Endometrial microvascular endothelial cells (primary cell): ENCODE results near the gene CNTNAP2. TPM values are rescaled to one million over a fixed set of nuclear protein-coding genes. Genes with fewer than 3 reads are reported as not detected.

Experiments used
- in situ Hi-C: cut with HindIII; loops from 2 replicates; pipeline ENCODE4 v1.10.0; 2017; ENCODE audit warnings: low sequenced_read_pairs, low pct_unique_long_range_greater_than_20kb; ENCODE audit errors: inconsistent ontology term
- total RNA-seq: library from RNA; depleted of rRNA; stranded (reverse); fragments of >200 nt; gene quantifications from one replicate; pipeline ENCODE4 v1.2.3, GENCODE V29; 2015; ENCODE audit errors: inconsistent ontology term

CNTNAP2 gene
- total RNA-seq, 1 donor from 2014 or later: not detected

DNA sequence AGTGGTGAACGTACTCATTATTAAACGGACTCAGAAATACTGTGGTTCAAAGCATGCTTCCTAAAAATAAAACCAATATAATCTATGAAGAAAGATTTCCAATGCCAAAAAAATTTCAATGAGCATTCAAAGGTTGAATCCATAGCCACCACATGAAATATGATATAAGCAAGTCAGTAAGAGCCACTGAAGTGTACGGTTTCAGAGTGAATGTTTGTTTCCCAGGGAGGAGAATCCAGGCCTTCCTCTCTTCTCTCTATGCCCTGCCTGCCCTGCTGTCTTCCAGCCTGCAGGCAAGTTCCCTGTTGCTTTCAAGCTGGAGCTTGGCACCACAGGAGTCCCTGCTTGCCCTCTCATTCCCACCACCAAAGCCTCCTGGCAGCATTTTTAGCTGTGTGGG lies 1302.4 kb downstream of the CNTNAP2 start:
- in situ Hi-C loops: no loop called here

- in situ Hi-C loops: no loop called here
Observed at GRCh38 chr7:147423875-147424274, 1307.3 kb downstream of the CNTNAP2 start.

- in situ Hi-C loops: no loop called here
Observed at GRCh38 chr7:147428075-147428474, 1311.5 kb downstream of the CNTNAP2 start.

GRCh38 chr7:147429961-147430360 lies 1313.4 kb downstream of the CNTNAP2 start:
- in situ Hi-C loops: no loop called here

DNA sequence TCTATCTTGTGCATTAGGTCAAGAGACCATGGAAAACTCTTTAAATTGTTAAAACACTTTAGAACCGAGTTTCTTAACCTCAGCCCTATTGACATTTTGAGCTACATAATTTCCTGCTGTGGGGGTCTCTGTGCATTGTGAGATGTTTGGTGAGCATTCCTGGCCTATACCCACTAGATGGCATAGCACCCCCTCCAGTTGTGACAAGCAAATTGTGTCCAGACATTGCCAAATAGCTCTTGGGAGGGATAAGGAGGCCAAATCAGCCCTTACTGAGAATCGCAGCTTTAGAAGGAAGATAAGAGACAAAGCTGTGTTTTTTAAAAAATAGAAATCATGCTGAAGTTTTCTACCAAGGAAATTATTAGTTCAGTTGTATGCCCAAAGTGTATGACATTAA lies 1315.5 kb downstream of the CNTNAP2 start:
- in situ Hi-C loops: no loop called here

DNA sequence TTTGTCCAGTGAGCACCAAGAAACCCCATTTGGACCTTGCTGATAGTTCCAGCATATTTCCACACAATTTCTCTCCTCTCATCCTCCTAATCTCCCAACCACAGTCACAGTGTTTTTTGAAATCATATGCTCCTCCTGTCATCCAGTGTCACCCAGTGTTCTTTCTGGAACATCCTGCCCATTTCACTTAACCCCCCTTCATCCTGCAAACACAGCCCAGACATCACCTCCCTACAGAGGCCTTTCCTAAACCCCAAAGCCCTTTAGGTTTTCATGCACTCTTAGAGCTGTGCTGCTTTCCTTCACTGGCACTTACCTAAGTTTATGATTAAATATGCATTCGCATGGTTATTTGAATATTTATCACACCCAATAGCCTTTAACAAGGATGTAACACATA lies 1316.0 kb downstream of the CNTNAP2 start:
- in situ Hi-C loops: no loop called here

GRCh38 chr7:147436718-147437117 lies 1320.1 kb downstream of the CNTNAP2 start:
- in situ Hi-C loops: no loop called here

DNA sequence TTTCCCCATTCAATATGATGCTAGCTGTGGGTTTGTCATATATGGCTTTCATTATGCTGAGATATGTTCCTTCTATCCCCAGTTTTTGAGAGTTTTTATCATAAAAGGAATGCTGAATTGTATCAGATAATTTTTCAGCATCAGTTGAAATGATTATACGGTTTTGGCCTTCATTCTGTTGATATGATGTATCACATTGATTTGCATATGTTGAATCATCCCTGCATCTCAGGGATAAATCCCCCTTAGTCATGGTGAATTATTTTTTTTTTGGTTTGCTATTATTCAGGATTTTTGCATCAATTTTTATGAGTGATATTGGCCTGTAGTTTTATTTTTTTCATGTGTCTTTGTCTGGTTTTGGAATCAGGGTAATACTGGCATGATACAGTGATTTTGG lies 1321.6 kb downstream of the CNTNAP2 start:
- in situ Hi-C loops: no loop called here

GRCh38 chr7:147443942-147444341 lies 1327.3 kb downstream of the CNTNAP2 start:
- in situ Hi-C loops: no loop called here

GRCh38 chr7:147452816-147453215 lies 1336.2 kb downstream of the CNTNAP2 start:
- in situ Hi-C loops: no loop called here

GRCh38 chr7:147465223-147465622 lies 1348.6 kb downstream of the CNTNAP2 start:
- in situ Hi-C loops: no loop called here

DNA sequence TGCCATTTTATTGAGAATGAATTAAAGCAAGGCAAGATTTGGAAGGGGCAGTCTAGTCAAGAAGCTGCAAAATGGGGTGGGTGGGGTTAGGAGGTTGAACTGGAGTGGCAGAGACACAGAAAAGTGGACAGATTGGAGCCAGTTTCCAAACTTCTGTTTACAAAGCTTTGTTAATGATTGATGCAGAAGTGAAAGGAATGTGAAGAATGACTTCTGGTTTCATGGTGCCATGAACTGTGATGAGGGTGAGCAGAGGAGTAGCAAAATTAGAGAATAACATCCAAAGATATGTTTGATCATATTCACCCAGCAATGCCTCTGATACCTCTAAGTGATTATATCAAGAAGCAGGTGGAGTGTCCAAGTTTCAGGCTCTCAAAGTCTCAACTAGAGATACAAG lies 1356.0 kb downstream of the CNTNAP2 start:
- in situ Hi-C loops: no loop called here

DNA sequence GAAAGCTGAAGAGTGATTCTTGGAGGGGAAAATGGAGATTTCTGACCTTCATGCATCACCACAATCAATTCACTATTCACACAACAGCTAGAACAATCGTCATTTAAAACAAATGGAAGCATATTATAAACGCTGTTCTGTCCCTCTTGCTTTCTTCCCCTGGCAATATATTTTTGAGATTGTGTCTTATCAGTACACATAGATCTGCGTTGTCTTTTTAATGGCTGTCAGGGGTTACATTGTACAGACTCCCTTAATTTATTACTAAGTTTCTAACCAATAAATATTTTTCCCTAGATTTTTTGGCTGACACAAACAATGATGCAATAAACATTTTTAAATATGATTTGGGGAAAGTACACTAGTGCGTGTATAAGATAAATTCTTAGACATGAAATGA lies 1358.3 kb downstream of the CNTNAP2 start:
- in situ Hi-C loops: no loop called here

- in situ Hi-C loops: no loop called here
Observed at GRCh38 chr7:147477526-147477925, 1360.9 kb downstream of the CNTNAP2 start.

GRCh38 chr7:147478796-147479195 lies 1362.2 kb downstream of the CNTNAP2 start:
- in situ Hi-C loops: no loop called here

- in situ Hi-C loops: no loop called here
Observed at GRCh38 chr7:147483634-147484292, 1367.2 kb downstream of the CNTNAP2 start.

GRCh38 chr7:147485660-147486210 lies 1369.1 kb downstream of the CNTNAP2 start:
- in situ Hi-C loops: no loop called here

DNA sequence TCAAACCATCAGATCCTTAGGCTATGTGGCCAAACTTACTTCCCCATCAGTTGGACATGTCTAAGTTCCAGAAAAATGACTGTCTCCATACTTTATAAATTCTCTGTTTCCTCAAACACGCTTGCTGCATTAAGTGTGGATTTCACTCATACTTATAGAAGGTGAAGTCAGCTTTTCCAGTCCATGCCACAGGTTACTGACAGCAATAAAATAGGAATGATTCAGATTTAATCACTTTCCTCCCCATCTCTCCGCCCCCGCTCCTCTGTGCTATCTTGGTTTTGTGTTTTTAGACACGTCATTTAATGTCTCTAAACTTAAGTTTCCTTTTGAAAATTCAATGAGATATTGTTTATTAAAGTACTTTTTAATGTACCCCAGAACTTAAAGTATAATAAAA lies 1376.0 kb downstream of the CNTNAP2 start:
- in situ Hi-C loops: no loop called here

- in situ Hi-C loops: no loop called here
Observed at GRCh38 chr7:147496209-147496608, 1379.6 kb downstream of the CNTNAP2 start.

DNA sequence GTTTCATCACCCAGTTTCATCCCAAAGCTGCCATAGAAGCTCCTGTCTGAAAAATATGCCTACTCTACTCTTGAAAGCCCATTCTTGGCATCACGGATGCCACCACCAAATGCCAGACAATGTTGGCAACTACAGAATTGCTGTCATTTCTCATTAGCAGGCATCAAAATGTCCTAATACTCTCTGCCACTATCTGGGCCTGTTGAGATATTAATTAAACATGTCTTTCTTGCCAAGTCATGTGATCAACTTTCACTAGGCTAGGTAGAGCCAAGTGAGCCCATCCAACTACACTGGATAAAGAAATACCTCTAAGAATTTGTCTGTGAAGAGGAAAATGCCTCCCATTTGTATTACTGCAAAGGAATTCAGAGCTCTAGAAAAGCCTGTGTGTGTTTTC lies 1380.6 kb downstream of the CNTNAP2 start:
- in situ Hi-C loops: no loop called here

DNA sequence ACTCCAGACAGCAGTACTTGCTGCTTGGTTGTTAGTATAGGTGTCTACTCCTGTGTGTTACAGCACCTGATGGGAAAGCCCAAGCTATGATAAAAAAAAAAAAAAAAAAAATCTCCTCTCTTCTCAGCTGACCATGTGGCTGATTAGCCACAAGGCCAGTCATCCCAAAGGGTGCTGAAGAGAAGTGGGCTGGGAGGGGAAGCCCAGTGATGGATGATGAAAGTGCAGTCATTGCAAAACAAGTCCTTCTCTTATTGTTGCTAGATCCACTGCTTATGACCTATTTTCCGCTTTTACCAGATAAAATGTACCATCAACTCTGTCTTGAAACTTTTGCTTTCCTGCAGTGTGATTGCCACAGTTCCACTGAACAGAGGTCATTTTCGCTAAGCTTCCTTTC lies 1381.5 kb downstream of the CNTNAP2 start:
- in situ Hi-C loops: no loop called here
